ENCODE data around the gene RNF43.

RNF43 gene

GRCh38 chr17:58415371-58416055 is 1.8 kb downstream of the RNF43 start:
- H3K4me3 ChIP-seq (ENCODE audit: low read depth, low read length) = no peak overlapping the region; the same call in 1 of the 2 replicates
- DNase-seq (ENCODE audit: low read depth) = peak; percentile 8
- no peak for TF ChIP-seq CTCF (IDR thresholded peaks at IDR 0.05; ENCODE audit: insufficient read depth, low read depth, low read length, missing control alignments)

DNA sequence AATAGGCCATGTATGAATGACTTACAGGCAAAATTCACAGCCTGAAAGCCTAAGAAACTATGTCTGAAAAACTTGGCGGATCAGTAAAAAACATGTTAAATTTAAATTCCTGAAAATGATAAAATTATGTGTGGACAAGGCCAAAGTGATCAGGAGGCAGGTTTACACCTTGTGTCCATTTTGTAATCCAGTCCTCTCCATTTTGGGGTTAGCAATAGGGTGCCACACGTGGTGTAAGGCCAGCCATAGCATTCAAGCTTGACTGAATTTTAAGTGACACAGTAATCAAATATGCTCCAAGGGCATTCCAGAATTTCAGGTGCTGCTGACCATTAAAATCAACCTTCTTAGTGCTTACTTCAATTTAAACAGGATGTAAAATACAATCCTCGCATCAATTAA is 2.7 kb downstream of the RNF43 start:
- H3K4me3 ChIP-seq (ENCODE audit: low read depth, low read length) = no peak overlapping the region
- TF ChIP-seq CTCF (IDR thresholded peaks at IDR 0.05; ENCODE audit: insufficient read depth, low read depth, low read length, missing control alignments) = no peak
- DNase-seq (ENCODE audit: low read depth) = no peak

DNA sequence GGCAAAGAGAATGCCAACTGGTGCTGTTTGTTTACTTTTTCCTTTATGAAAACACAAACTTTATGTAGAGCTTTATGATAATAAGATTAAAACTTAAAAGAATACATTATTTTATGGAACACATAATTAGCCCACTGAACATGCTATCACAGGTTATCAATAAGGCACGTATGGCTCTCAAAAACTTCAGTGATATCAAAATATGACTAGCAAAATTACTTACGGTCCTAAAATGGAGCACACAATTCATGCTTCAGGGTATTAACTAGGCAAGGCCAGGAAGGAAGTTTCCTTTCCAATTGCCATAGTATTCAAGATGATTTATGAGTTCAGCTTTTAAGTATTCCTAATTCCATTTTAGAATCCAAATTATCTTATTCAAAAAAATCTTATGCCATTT is 3.6 kb downstream of the RNF43 start:
- DNase-seq (ENCODE audit: low read depth) = no peak
- no peak for TF ChIP-seq CTCF (IDR thresholded peaks at IDR 0.05; ENCODE audit: insufficient read depth, low read depth, low read length, missing control alignments)
- H3K4me3 ChIP-seq (ENCODE audit: low read depth, low read length) = no peak overlapping the region

DNA sequence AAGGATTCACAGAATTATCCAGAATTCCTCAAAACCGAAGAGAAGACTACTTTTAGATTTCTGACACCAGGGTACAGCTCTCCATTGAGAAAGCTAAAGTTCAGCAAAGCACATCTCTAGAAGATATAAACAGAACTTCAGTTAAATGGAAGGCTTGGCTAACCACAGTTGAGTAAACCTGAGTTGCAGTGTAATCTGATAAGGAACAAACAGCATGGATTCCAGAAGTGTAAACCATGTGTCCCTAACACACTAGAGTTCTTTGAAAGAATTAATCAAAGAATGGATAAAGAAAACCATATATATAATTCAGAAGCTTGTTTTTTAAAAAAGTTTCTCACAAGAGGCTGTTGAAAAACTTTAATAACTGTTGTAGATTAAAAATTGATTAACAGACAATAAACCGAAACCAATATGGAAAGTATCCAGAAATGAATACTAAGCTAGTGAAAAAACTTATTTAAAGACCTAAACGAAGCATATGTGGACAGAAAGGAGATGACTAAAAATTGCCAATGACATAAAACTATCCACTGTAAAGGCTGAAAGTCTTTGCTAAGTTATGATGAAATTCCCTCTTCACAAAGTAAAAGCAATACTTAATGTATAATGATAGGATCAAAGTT is 4.3 kb downstream of the RNF43 start:
- no peak overlapping the region for H3K4me3 ChIP-seq (ENCODE audit: low read depth, low read length)
- DNase-seq (ENCODE audit: low read depth) = no peak

GRCh38 chr17:58412064-58412703 is 5.2 kb downstream of the RNF43 start:
- no peak for DNase-seq (ENCODE audit: low read depth)
- H3K4me3 ChIP-seq (ENCODE audit: low read depth, low read length) = no peak overlapping the region
- TF ChIP-seq CTCF (IDR thresholded peaks at IDR 0.05; ENCODE audit: insufficient read depth, low read depth, low read length, missing control alignments) = no peak

More for the DNA sequence above, 4.3 kb downstream of the RNF43 start:
- no peak for TF ChIP-seq CTCF (IDR thresholded peaks at IDR 0.05; ENCODE audit: insufficient read depth, low read depth, low read length, missing control alignments)

GRCh38 chr17:58411408-58411894 is 5.9 kb downstream of the RNF43 start:
- DNase-seq (ENCODE audit: low read depth) = no peak
- H3K4me3 ChIP-seq (ENCODE audit: low read depth, low read length) = no peak overlapping the region
- no peak for TF ChIP-seq CTCF (IDR thresholded peaks at IDR 0.05; ENCODE audit: insufficient read depth, low read depth, low read length, missing control alignments)

All from GM12865 (cell line).